ENCODE measurements around the gene MADCAM1.

Gene MADCAM1

GRCh38 chr19:488505-489417 is 7.5 kb upstream of the MADCAM1 start:
- peak; percentile 87 for DNase-seq (ENCODE audit: low read depth)

- no peak for DNase-seq (ENCODE audit: low read depth)
Observed at GRCh38 chr19:489418-490196, 6.7 kb upstream of the MADCAM1 start.

- DNase-seq (ENCODE audit: low read depth), result no peak
Observed at GRCh38 chr19:491146-491741, 5.0 kb upstream of the MADCAM1 start.

DNA sequence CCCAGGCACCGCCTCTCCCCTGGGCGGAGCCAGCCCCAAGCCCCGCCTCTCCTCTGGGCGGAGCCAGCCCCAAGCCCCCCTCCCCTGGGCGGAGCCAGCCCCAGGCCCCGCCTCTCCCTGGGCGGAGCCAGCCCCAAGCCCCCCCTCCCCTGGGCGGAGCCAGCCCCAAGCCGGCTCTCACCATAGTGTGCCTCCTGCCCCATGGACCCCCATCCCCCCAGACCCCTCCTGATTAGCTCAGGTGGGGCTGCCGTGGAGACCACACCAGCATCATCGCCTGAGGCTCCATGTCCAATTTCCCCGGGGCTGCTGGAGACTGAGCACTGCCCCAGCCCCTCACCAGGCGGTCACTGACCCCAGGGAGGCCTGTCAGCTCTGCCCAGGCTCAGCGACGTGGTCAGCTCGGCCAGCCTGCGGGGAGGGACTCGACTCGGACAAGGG is 4.2 kb upstream of the MADCAM1 start:
- peak; percentile 58 for DNase-seq (ENCODE audit: low read depth)

DNA sequence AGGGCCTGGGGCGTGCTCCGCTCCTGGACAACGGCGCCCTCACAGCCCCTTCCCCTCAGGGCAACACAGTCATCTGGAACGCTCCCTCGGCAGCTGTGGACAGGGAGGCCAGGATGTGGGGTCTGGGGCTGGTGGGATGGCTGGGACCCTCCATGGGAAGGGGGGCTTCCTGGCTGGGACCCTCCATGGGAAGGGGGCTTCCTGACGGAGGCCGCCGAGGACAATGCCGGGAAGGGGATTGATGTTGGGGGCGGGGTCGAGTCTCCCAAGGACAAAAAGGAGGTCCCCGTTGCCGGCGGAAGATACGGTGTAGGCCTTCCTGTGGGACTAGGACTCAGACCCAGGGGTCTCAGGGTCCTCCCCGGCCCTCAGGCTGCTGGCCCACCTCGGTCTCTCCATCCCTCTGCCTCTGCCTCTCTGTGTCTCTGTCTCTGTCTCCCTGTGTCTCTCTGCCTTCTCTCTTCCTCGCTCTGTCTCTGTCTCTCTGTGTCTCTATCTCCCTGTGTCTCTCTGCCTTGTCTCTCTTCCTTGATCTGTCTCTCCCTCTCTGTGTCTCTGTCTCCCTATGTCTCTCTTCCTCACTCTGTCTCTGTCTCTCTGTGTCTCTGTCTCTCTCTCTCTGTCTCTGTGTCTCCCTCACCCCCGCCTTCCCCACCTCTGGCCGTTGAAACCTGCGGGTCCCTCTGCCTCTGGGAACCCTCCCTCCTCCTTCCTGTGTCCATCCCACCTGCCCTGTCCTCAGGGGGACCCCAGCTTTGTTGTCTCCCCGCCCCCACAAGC is 2.7 kb upstream of the MADCAM1 start:
- DNase-seq (ENCODE audit: low read depth), result no peak

DNA sequence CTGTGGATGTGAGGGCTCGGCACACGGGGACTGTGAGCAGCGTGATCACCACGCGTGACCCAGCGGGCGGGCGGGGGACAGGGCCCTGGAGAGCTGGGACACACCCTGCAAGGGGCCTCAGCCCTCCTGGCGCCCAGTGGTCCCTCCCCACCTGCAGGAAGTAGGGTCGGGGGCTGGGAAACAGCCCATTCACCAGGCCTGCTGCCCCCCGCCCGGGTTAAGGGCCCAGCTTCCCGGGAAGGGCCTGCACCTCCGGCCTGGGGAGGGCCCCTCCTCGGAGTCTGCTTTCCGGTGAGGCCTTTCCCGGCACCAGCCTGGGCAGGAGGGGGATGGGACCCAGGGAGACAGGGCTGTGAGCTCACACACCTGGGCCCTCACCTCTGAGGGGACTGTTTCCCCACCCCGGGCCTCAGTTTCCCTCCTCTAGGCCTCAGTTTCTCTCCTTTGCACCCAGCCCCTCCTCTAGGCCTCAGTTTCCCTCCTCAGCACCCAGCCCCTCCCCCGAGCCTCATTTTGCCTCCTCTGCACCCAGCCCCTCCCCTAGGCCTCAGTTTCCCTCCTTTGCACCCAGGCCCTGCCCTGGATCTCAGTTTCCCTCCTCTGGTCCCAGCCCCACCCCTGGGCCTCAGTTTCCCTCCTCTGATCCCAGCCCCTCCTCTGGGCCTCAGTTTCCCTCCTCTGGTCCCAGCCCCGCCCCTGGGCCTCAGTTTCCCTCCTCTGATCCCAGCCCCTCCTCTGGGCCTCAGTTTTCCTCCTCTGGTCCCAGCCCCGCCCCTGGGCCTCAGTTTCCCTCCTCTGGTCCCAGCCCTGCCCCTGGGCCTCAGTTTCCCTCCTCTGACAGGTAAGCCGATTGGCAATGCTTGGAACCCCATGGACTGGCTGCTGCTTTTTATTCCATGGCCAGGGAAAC is 1.9 kb upstream of the MADCAM1 start:
- DNase-seq (ENCODE audit: low read depth), result no peak

DNA sequence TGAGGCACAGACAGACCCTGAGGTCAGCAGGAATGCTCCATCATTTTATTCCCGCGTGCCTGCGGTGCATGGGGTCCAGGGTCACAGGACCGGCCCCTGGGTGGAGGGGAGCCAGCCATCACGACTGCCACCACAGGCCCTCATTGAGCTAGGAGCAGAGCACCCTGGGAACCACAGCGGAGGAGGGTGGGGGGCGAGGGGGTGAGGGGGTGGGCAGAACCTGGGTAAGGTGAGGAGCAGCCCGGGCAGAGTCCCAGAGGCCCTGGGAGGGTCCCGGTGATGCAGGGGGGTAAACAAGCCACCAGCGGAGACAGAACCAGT is 1.2 kb upstream of the MADCAM1 start:
- no peak for DNase-seq (ENCODE audit: low read depth)

DNA sequence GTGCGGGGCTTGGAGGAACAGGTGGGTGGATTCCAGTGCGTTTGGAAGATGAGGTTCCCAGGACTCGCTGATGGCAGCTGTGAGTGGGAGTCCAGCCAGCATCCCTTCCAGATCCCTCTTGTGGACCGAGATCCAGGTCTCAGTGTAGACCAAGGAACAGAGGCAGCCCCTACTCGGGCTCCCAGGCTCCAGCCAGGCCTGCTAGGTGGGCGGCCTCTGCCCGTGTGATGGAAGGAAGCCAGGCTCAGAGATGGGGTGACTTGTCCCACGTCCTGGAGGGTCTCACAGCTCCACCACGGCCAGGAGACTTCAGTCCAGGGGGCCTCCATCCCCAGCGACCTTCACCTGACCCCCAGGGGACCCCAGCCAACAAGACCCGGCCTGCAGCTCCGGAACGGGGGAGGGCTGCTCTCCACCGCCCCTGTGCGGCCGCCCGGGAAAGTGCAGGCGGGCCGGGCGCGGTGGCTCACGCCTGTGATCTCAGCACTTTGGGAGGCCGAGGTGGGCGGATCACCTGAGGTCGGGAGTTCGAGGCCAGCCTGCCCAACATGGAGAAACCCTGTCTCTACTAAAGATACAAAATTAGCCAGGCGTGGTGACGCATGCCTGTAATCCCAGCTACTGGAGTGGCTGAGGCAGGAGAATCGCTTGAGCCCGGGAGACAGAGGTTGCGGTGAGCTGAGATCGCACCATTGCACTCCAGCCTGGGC is 729 bp upstream of the MADCAM1 start:
- DNase-seq (ENCODE audit: low read depth), result no peak

- DNase-seq (ENCODE audit: low read depth), result no peak
Observed at GRCh38 chr19:496986-497385, 700 bp downstream of the MADCAM1 start.

DNA sequence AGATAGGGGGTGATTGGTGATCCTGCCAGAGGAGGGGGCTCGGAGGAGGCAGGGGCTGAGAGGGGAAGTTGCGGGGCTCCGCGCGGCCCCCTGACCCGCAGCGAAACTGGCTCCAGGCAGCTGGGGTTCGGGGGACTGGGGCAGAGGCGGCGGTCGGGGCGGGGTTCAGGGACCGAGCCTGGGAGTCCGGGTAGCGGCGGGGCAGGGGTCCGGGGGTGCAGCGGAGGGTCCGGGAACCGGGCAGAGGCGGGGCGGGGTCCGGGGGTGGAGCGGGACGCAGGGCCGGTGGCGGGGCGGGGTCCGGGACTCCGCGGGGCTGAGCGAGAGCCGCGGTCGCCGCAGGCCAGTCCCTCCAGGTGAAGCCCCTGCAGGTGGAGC is 1.2 kb downstream of the MADCAM1 start:
- DNase-seq (ENCODE audit: low read depth), result no peak

DNA sequence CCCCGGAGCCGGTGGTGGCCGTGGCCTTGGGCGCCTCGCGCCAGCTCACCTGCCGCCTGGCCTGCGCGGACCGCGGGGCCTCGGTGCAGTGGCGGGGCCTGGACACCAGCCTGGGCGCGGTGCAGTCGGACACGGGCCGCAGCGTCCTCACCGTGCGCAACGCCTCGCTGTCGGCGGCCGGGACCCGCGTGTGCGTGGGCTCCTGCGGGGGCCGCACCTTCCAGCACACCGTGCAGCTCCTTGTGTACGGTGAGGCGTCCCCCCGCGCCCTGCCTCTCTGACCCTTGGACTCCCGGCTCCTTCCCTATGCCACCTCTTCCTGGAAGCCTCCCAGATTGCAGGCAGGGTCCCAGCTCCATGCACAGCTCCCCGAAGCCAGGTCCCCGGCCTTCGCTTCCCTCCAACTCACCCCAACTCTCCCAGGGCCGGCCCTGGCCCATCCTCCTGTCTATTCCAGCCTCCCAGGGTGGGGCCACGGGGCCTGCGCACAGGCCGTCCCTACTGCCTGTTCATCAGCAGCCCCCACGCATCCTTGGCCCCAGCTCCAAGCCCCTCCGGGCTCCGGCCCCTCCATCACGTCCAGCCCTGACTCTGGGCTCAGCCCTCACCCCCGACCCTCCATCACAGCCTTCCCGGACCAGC is 1.7 kb downstream of the MADCAM1 start:
- DNase-seq (ENCODE audit: low read depth), result no peak

DNA sequence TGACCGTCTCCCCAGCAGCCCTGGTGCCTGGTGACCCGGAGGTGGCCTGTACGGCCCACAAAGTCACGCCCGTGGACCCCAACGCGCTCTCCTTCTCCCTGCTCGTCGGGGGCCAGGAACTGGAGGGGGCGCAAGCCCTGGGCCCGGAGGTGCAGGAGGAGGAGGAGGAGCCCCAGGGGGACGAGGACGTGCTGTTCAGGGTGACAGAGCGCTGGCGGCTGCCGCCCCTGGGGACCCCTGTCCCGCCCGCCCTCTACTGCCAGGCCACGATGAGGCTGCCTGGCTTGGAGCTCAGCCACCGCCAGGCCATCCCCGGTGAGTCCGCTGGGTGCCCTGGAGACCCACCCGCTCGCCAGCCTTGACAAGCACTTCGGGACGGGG is 2.2 kb downstream of the MADCAM1 start:
- no peak for DNase-seq (ENCODE audit: low read depth)

DNA sequence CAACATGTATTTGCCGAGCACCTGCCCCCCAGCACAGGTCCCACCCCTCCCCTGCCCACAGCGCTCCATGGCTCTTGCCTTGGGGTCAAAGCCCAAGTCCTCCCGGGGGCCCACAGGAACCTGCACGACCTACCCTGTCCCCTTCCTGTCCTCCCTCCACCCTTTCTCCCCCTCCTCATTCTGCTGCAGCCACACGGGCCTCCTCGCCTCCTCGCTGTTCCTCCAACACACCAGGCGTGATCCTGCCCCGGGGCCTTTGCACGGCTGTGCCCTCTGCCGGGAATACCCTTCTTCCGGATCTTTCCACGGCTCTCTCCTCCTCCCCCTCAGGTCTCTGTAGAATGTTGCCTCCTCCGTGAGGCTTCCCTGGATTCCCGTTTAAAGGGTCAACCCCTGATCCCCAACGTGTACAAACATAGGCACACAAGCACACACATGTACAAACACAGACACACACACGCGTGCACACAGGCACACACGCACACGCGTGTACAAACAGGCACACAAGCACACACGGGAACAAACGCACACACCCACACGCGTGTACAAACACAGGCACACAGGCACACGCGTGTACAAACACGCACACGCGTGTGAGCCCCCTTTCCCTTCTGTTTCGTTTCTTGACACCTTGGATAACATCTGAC is 2.8 kb downstream of the MADCAM1 start:
- no peak for DNase-seq (ENCODE audit: low read depth)

DNA sequence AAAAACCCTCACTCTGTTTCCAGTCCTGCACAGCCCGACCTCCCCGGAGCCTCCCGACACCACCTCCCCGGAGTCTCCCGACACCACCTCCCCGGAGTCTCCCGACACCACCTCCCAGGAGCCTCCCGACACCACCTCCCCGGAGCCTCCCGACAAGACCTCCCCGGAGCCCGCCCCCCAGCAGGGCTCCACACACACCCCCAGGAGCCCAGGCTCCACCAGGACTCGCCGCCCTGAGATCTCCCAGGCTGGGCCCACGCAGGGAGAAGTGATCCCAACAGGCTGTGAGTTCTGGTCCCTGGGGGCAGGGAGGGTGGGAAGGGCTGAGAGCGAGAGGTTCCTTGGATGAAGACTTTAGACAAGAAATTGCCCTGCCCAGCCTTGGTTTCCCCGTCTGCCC is 5.4 kb downstream of the MADCAM1 start:
- no peak for DNase-seq (ENCODE audit: low read depth)

DNA sequence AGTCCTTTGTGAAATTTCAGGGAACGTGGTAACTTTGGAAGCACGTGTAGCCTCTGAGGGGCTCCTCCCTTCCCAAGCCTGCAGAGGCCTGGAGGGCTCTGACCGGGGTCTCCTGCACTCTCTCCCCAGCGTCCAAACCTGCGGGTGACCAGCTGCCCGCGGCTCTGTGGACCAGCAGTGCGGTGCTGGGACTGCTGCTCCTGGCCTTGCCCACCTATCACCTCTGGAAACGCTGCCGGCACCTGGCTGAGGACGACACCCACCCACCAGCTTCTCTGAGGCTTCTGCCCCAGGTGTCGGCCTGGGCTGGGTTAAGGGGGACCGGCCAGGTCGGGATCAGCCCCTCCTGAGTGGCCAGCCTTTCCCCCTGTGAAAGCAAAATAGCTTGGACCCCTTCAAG is 8.3 kb downstream of the MADCAM1 start:
- DNase-seq (ENCODE audit: low read depth), result no peak

- peak; percentile 91 for DNase-seq (ENCODE audit: low read depth)
Observed at GRCh38 chr19:506404-507285, 10.4 kb downstream of the MADCAM1 start.

DNA sequence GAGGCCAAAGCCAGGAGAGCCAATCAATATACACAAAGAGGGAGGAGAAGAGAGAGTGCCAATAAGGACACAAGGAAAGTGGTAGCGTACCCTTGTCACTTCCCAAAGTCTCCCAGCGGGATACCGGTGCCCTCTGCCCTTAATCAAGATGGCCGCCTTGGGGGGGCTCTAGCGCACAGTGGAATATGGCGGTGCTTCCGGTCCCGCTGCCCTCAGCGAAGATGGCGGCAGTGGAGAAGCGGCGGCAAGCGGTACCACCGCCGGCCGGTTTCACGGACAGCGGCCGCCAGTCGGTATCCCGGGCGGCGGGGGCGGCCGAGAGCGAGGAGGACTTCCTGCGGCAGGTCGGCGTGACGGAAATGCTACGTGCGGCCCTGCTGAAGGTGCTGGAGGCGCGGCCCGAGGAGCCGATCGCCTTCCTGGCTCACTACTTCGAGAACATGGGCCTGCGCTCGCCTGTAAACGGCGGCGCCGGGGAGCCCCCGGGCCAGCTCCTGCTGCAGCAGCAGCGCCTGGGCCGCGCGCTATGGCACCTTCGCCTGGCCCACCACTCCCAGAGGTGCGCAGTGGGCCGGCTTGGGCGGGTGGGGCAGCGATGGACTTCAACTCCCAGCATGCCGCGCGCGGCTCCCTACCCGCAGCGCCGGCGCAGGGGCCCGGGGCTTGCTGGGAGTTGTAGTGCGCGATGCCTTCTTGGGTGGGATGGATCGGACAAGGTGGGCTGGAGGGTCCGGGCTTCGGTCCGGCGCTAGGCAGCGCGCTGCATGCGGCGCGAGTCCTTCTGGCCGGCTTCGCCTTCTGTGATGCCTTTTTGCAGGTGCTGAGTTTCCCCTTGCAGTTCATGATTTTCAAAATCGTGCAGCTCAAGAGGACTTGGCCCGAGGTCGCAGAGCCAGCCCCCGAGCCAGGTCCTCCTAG is 11.3 kb downstream of the MADCAM1 start, which contains the start of gene TPGS1:
Gene TPGS1 (plus strand): TSS at position 212 of the 918 bp plus-strand sequence. CDS start 10 bp downstream, at position 222.
- DNase-seq (ENCODE audit: low read depth), result peak; percentile 79

All from T follicular helper cell (primary cell).